GM12892 (cell line): Measurements from ENCODE around the gene GRAMD1B.

Source experiments
- POLR2A ChIP-seq: IDR thresholded peaks from 2 replicates; pipeline ENCODE4 v1.6.1; 2011; ENCODE audit warnings: low read depth, low read length, control low read depth
- POLR2AphosphoS5 ChIP-seq: IDR thresholded peaks from 2 replicates; pipeline ENCODE4 v1.6.1; 2011; ENCODE audit warnings: low read depth, low read length, control low read depth

DNA sequence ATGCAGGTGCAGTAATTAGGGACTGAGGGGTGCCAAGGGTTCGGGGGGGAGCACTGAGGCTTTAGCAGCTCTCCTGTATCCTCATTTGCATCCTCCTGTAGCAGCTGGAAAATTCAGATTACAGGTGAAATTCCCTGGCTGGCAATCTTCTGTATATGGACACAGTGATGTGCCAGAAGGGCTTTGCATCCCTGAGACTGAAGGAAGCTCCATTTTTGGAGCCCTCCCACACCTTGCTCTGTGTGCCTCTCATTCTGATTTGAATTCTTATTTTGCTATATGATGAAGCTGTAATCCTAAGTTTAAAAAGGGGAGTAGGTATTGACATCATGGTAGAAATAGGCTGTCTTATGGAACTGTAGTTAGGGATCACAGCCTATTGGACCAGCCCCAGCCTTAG, 177.7 kb downstream of the GRAMD1B start:
- TF ChIP-seq POLR2AphosphoS5 = no peak
- no peak for TF ChIP-seq POLR2A
